MM.1S (cell line): ENCODE data around the gene HCLS1.

Source experiments
- EZH2 ChIP-seq: fragments of 300-600 bp; sonication (generic); optimal IDR thresholded peaks from 2 replicates; pipeline ENCODE3; 2017; ENCODE audit warnings: low read depth, mild to moderate bottlenecking, antibody characterized with exemption, low read length, mixed read lengths
- TF ChIP-seq, protein P1 (sequence below): fragments of 300-600 bp; sonication (generic); IDR thresholded peaks from 2 replicates; pipeline ENCODE4 v1.5.1; 2016; ENCODE audit warnings: antibody characterized with exemption, low read length, mixed read lengths

GRCh38 chr3:121645054-121645453, 15.6 kb downstream of the HCLS1 start:
- TF ChIP-seq, protein P1, sequence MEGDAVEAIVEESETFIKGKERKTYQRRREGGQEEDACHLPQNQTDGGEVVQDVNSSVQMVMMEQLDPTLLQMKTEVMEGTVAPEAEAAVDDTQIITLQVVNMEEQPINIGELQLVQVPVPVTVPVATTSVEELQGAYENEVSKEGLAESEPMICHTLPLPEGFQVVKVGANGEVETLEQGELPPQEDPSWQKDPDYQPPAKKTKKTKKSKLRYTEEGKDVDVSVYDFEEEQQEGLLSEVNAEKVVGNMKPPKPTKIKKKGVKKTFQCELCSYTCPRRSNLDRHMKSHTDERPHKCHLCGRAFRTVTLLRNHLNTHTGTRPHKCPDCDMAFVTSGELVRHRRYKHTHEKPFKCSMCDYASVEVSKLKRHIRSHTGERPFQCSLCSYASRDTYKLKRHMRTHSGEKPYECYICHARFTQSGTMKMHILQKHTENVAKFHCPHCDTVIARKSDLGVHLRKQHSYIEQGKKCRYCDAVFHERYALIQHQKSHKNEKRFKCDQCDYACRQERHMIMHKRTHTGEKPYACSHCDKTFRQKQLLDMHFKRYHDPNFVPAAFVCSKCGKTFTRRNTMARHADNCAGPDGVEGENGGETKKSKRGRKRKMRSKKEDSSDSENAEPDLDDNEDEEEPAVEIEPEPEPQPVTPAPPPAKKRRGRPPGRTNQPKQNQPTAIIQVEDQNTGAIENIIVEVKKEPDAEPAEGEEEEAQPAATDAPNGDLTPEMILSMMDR = no peak
- TF ChIP-seq EZH2 = no peak
